ENCODE measurements around the gene FAM200C. TPM values are rescaled to one million over a fixed set of nuclear protein-coding genes. Genes with fewer than 3 reads are reported as not detected.
"Not testable (repeated sequence)": the region's sequence is repeated elsewhere in the genome, so short reads cannot be mapped to it uniquely, and the experiment has no call there.

Gene FAM200C
- polyA plus RNA-seq (ENCODE audit: insufficient read length in 3 of 3): 10 to 100 TPM; 13.5 to 17.4 (median 16.5) TPM
- long read RNA-seq, donor 1, partial matches to known transcripts: 0 of 4 reads
- long read RNA-seq, donor 1, other reads (novel, unspliced or antisense): 0 of 4 reads
- long read RNA-seq, donor 2, partial matches to known transcripts: 0 of 4 reads
- long read RNA-seq, donor 2, other reads (novel, unspliced or antisense): 0 of 4 reads
- long read RNA-seq, donor 3, transcript ZBED8-201 (2 exons, 2,851 nt): major isoform, 15 of 15 reads
- long read RNA-seq, donor 3, partial matches to known transcripts: 0 of 15 reads
- long read RNA-seq, donor 3, other reads (novel, unspliced or antisense): 0 of 15 reads
- long read RNA-seq, donor 4, partial matches to known transcripts: 0 of 3 reads
- long read RNA-seq, donor 4, other reads (novel, unspliced or antisense): 0 of 3 reads
- long read RNA-seq, donor 5: 0 reads
- long read RNA-seq, donor 6, transcript ZBED8-201 (2 exons, 2,851 nt): major isoform, 8 of 9 reads
- long read RNA-seq, donor 6, partial matches to known transcripts: 0 of 9 reads
- long read RNA-seq, donor 6, other reads (novel, unspliced or antisense): 0 of 9 reads
- long read RNA-seq, donor 7, transcript ZBED8-201 (2 exons, 2,851 nt): major isoform, 10 of 10 reads
- long read RNA-seq, donor 7, partial matches to known transcripts: 0 of 10 reads
- long read RNA-seq, donor 7, other reads (novel, unspliced or antisense): 0 of 10 reads
- long read RNA-seq, donor 8: 0 reads
- long read RNA-seq, donor 9, partial matches to known transcripts: 0 of 4 reads
- long read RNA-seq, donor 9, other reads (novel, unspliced or antisense): 0 of 4 reads
- long read RNA-seq, donor 10, transcript ZBED8-201 (2 exons, 2,851 nt): major isoform, 11 of 11 reads
- long read RNA-seq, donor 10, partial matches to known transcripts: 0 of 11 reads
- long read RNA-seq, donor 10, other reads (novel, unspliced or antisense): 0 of 11 reads
- long read RNA-seq, donor 11, transcript ZBED8-201 (2 exons, 2,851 nt): major isoform, 7 of 7 reads
- long read RNA-seq, donor 11, partial matches to known transcripts: 0 of 7 reads
- long read RNA-seq, donor 11, other reads (novel, unspliced or antisense): 0 of 7 reads
- long read RNA-seq, donor 12, partial matches to known transcripts: 0 of 1 reads
- long read RNA-seq, donor 12, other reads (novel, unspliced or antisense): 0 of 1 reads
- long read RNA-seq, donor 13: 0 reads
- long read RNA-seq, donor 14, transcript ZBED8-201 (2 exons, 2,851 nt): major isoform, 10 of 10 reads
- long read RNA-seq, donor 14, partial matches to known transcripts: 0 of 10 reads
- long read RNA-seq, donor 14, other reads (novel, unspliced or antisense): 0 of 10 reads
- long read RNA-seq, donor 15, partial matches to known transcripts: 0 of 1 reads
- long read RNA-seq, donor 15, other reads (novel, unspliced or antisense): 0 of 1 reads
- long read RNA-seq, donor 16, transcript ZBED8-201 (2 exons, 2,851 nt): major isoform, 20 of 20 reads
- long read RNA-seq, donor 16, partial matches to known transcripts: 0 of 20 reads
- long read RNA-seq, donor 16, other reads (novel, unspliced or antisense): 0 of 20 reads

- DNase-seq (ENCODE audit: extremely low read depth in 1 of 11, low read depth in 9 of 11, low spot score in 4 of 11): peak; percentile 83 to 93 (median 89)
Observed at GRCh38 chr5:160399402-160400353, at the start of gene FAM200C. Gene FAM200C, minus strand, starts transcription at chr5:160400054. Its CDS starts 4,564 bp downstream, at chr5:160395490.

- DNase-seq (ENCODE audit: extremely low read depth in 1 of 11, low read depth in 9 of 11, low spot score in 4 of 11): no peak
Observed at GRCh38 chr5:160449458-160449857, 49.6 kb upstream of the FAM200C start.

DNA sequence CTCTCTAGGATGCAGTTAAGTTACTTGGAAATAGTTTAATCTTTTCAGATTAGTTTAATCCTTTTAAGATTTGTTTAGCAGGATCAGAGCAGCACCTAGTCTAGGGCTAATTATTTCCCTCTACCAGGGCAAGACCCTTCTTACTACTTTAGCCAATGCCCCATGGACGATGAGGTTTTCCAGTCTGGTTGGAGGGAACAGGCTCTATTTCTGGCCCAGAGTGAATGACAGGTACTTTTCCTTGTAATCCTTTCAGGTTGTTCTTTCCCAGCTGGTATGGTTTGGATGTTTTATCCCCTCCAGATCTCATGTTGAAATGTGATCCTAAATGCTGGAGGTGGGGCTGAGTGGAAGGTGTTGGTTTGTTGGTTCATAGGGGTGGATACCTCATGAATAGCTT lies 49.0 kb upstream of the FAM200C start:
- no peak for DNase-seq (ENCODE audit: extremely low read depth in 1 of 11, low read depth in 9 of 11, low spot score in 4 of 11)

- DNase-seq (ENCODE audit: extremely low read depth in 1 of 11, low read depth in 9 of 11, low spot score in 4 of 11): no peak
Observed at GRCh38 chr5:160445751-160446150, 45.9 kb upstream of the FAM200C start.

GRCh38 chr5:160445132-160445531 lies 45.3 kb upstream of the FAM200C start:
- DNase-seq (ENCODE audit: extremely low read depth in 1 of 11, low read depth in 9 of 11, low spot score in 4 of 11): no peak

DNA sequence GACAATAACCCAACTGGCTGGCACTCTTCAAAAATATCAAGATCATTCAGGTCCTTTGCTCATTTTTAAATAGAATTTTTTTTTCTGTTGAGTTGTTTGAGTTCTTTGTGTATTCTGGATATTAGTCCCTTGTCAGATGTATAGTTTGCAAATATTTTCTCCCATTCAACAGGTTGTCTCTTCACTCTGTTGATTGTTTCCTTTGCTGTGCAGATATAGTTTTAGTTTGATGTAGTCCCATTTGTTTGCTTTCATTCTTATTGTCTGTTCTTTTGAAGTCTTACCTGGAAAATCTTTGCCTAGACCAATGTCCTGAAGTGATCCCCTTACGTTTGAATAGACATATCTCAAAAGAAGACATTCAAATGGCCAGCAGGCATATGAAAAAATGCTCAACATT lies 44.6 kb upstream of the FAM200C start:
- no peak for DNase-seq (ENCODE audit: extremely low read depth in 1 of 11, low read depth in 9 of 11, low spot score in 4 of 11)

- DNase-seq (ENCODE audit: extremely low read depth in 1 of 11, low read depth in 9 of 11, low spot score in 4 of 11): no peak
Observed at GRCh38 chr5:160442824-160443431, 43.1 kb upstream of the FAM200C start.

- no peak for DNase-seq (ENCODE audit: extremely low read depth in 1 of 11, low read depth in 9 of 11, low spot score in 4 of 11)
Observed at GRCh38 chr5:160441311-160441781, 41.5 kb upstream of the FAM200C start.

DNA sequence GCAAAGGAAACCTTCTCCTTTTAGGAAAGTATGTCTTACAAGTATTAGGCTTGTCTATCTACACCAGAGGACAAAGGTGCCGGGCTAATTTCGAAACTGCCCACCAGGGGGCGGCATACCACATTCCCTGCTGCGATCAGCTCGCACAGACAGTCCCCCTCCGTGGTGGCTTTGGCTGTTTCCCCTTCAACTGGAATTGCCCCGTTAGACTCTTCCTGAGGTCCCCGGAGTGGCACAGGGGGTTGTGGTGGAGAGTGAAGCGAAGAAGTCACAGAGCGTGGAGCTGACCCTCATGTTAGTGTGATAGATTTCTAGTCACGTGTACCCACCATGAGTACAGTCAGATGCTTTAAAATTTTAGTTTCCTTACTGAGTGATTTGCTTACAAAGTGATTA lies 39.3 kb upstream of the FAM200C start:
- peak in 10 of 11 donors; percentile 67 to 83 (median 79) for DNase-seq (ENCODE audit: extremely low read depth in 1 of 11, low read depth in 9 of 11, low spot score in 4 of 11)

GRCh38 chr5:160438316-160439204 lies 38.7 kb upstream of the FAM200C start:
- DNase-seq (ENCODE audit: extremely low read depth in 1 of 11, low read depth in 9 of 11, low spot score in 4 of 11): peak in 6 of 11 donors; percentile 25 to 53 (median 40)

GRCh38 chr5:160437271-160437670 lies 37.4 kb upstream of the FAM200C start:
- no peak for DNase-seq (ENCODE audit: extremely low read depth in 1 of 11, low read depth in 9 of 11, low spot score in 4 of 11)

DNA sequence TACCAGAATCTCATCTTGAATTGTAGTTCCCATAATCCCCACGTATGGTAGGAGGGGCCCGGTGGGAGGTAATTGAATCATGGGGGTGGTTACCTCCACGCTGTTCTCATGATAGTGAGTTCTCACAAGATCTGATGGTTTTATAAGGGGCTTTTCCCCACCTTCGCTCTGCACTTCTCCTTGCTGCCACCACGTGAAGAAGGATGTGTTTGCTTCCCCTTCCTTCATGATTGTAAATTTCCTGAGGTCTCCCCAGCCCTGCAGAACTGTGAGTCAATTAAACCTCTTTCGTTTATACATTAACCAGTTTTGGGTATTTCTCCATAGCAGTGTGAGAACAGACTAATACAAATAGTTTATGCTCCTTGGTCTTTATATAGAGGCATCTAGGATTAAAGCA lies 36.8 kb upstream of the FAM200C start:
- not testable (repeated sequence) for DNase-seq (ENCODE audit: extremely low read depth in 1 of 11, low read depth in 9 of 11, low spot score in 4 of 11)

- no peak for DNase-seq (ENCODE audit: extremely low read depth in 1 of 11, low read depth in 9 of 11, low spot score in 4 of 11)
Observed at GRCh38 chr5:160436017-160436416, 36.2 kb upstream of the FAM200C start.

DNA sequence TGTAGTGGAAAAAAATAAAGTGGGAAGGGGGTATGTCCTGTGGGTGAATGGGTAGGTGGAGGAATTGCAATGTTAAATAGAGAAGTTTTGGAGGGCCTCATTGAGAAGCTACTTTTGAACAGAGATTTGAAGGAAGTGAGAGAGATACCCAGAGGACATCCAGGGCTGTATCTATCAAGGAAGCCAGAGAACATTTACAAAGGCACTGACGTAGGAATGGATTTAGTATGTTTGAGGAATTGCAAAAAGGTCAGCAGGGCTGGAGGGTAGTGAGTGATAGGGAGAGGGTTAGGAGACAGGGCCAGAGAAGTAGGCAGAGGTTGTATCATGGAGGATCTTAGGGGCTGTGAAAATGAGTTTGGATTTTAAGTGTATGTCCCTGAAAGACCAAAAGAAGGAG lies 35.7 kb upstream of the FAM200C start:
- DNase-seq (ENCODE audit: extremely low read depth in 1 of 11, low read depth in 9 of 11, low spot score in 4 of 11): no peak

GRCh38 chr5:160434022-160434531 lies 34.2 kb upstream of the FAM200C start:
- DNase-seq (ENCODE audit: extremely low read depth in 1 of 11, low read depth in 9 of 11, low spot score in 4 of 11): peak in 10 of 11 donors; percentile 72 to 93 (median 82)

- no peak for DNase-seq (ENCODE audit: extremely low read depth in 1 of 11, low read depth in 9 of 11, low spot score in 4 of 11)
Observed at GRCh38 chr5:160432787-160433186, 32.9 kb upstream of the FAM200C start.
